K562 (cell line): ENCODE results near the gene F2RL2. TPM values are rescaled to one million over a fixed set of nuclear protein-coding genes. Genes with fewer than 3 reads are reported as not detected.
A peak's percentile ranks its signal among the peaks of the same experiment; 100 is the strongest.

Source experiments
- ATAC-seq: fragments of 200-7000 bp; cut with Tn5 transposase; 3 replicates; pipeline ENCODE4 v1.9.1; 2020; ENCODE audit warnings: moderate library complexity
- BruUV-seq: library from RNA; stranded (reverse); fragments of 400-500 nt; replicated peaks from 2 replicates; lab custom pipeline; 2021; lab: Mats Ljungman, UMichigan
- CTCF ChIA-PET: fragments of 300-600 bp; formaldehyde crosslinking; extraction: SDS; loops from one replicate; lab custom pipeline; 2021; ENCODE audit warnings: low intra/inter-chr PET ratio; lab: Yijun Ruan, JAX
- POLR2A ChIA-PET: fragments of 300-600, 350-650 bp; sonication (Branson Sonifier 250); formaldehyde crosslinking; extraction: SDS; loops from one replicate; lab custom pipeline; 2021; ENCODE audit warnings: antibody characterized with exemption, inconsistent platforms; lab: Yijun Ruan, JAX
- DNase-seq, 4 experiments: peaks; one replicate each; pipeline versions ENCODE4 v3.0.0 to v3.0.0-alpha.2; 2011 to 2018; ENCODE audit warnings: low spot score in 3 of 4, mixed read lengths in 3 of 4; ENCODE audit errors: extremely low read depth in 1 of 4
- FAIRE-seq: peaks from 2 replicates; lab custom pipeline; 2011; peaks lifted over from hg19 to GRCh38; lab: Jason Lieb, UNC
- H2AFZ ChIP-seq: 2 replicates; pipeline ENCODE4 v1.6.0; 2011; ENCODE audit warnings: low read depth, low read length, control low read depth, inconsistent platforms
- H3K27ac ChIP-seq: fragments of 200-600 bp; 3 replicates; pipeline ENCODE4 v1.8.0; 2011; ENCODE audit warnings: low read depth, mild to moderate bottlenecking, control low read depth, inconsistent platforms, low read length, moderate library complexity, mixed read lengths; ENCODE audit errors: extremely low read depth
- H3K27me3 ChIP-seq, 2 experiments: fragments of 300-600 bp in 1 of 2; 2 replicates in 1 of 2; 3 replicates in 1 of 2; pipeline versions ENCODE4 v1.6.0 to v1.8.0; 2011; ENCODE audit warnings: inconsistent platforms in 2 of 2, low read length in 2 of 2, mild to moderate bottlenecking in 1 of 2, mixed read lengths in 1 of 2, moderate library complexity in 1 of 2; ENCODE audit not compliant: control insufficient read depth in 2 of 2, insufficient read depth in 2 of 2
- H3K36me3 ChIP-seq: fragments of 300-600 bp; 3 replicates; pipeline ENCODE4 v1.8.0; 2011; ENCODE audit warnings: mild to moderate bottlenecking, low read length, inconsistent platforms; ENCODE audit not compliant: control insufficient read depth, insufficient read depth
- H3K4me1 ChIP-seq, 2 experiments: fragments of 200-600 bp in 1 of 2; replicated peaks in 1 of 2; 2 replicates in 1 of 2; 3 replicates in 1 of 2; pipeline versions ENCODE4 v1.5.1 to v1.8.0; 2011; ENCODE audit warnings: inconsistent platforms in 2 of 2, low read length in 2 of 2, mild to moderate bottlenecking in 1 of 2, mixed read lengths in 1 of 2, moderate library complexity in 1 of 2; ENCODE audit not compliant: control insufficient read depth in 2 of 2, insufficient read depth in 2 of 2
- H3K4me2 ChIP-seq: 2 replicates; pipeline ENCODE4 v1.6.1; 2011; ENCODE audit warnings: low read length, control low read depth, inconsistent platforms, mixed read lengths; ENCODE audit not compliant: insufficient read depth
- H3K4me3 ChIP-seq: fragments of 200-600 bp; sonication (generic), shearing (Covaris generic); 2 replicates; pipeline ENCODE4 v1.5.1; 2016; ENCODE audit warnings: control low read depth, inconsistent platforms
- H3K79me2 ChIP-seq: fragments of 200-600 bp; 3 replicates; pipeline ENCODE4 v1.8.0; 2011; ENCODE audit warnings: low read length, inconsistent platforms; ENCODE audit not compliant: control insufficient read depth, insufficient read depth
- H3K9ac ChIP-seq, 2 experiments: 2 replicates each; pipeline versions ENCODE4 v1.6.0 to v1.6.1; 2011; ENCODE audit warnings: low read depth in 2 of 2, low read length in 2 of 2, control low read depth in 1 of 2, inconsistent platforms in 1 of 2, mild to moderate bottlenecking in 1 of 2, mixed read lengths in 1 of 2; ENCODE audit not compliant: insufficient read depth in 1 of 2
- H3K9me1 ChIP-seq: one replicate; pipeline ENCODE4 v1.6.0; 2011; ENCODE audit warnings: inconsistent platforms, mild to moderate bottlenecking, low read length, moderate library complexity; ENCODE audit not compliant: control insufficient read depth, insufficient read depth
- H3K9me3 ChIP-seq: replicated peaks from 2 replicates; pipeline ENCODE4 v1.5.1; 2011; ENCODE audit warnings: low read depth, low read length, inconsistent platforms; ENCODE audit not compliant: control insufficient read depth, insufficient read depth
- H4K20me1 ChIP-seq: replicated peaks from 2 replicates; pipeline ENCODE4 v1.6.1; 2011; ENCODE audit warnings: low read length, inconsistent platforms, mixed read lengths; ENCODE audit not compliant: control insufficient read depth, insufficient read depth
- ATF3 ChIP-seq, 2 experiments: fragments of 450-650 bp in 1 of 2; sonication (generic) in 1 of 2; formaldehyde crosslinking in 1 of 2; IDR thresholded peaks in 1 of 2; conservative IDR thresholded peaks in 1 of 2; 2 replicates each; pipeline versions ENCODE4 v1.6.1 to v1.8.1; 2016 to 2023; ENCODE audit warnings: mild to moderate bottlenecking in 2 of 2, moderate library complexity in 2 of 2, inconsistent platforms in 1 of 2, missing genetic modification reagents in 1 of 2
- CTCF ChIP-seq, 3 experiments: IDR thresholded peaks in 2 of 3; conservative IDR thresholded peaks in 1 of 3; 2 replicates each; pipeline ENCODE4 v1.5.1; 2011 to 2012; ENCODE audit warnings: low read length in 3 of 3, mild to moderate bottlenecking in 3 of 3, control low read depth in 2 of 3, improper control_type of control experiment in 1 of 3, inconsistent platforms in 1 of 3, low read depth in 1 of 3, mixed read lengths in 1 of 3, moderate library complexity in 1 of 3; ENCODE audit not compliant: insufficient read depth in 2 of 3
- GTF2E2 ChIP-seq: fragments of 200-800 bp; sonication (Bioruptor generic); IDR thresholded peaks from 2 replicates; pipeline ENCODE4 v1.6.1; 2016; ENCODE audit warnings: missing genetic modification characterization, missing compliant biosample characterization
- LEF1 ChIP-seq: fragments of 450-650 bp; IDR thresholded peaks from 2 replicates; pipeline ENCODE4 v1.6.1; 2016; ENCODE audit warnings: mild to moderate bottlenecking
- ZNF696 ChIP-seq: fragments of 250-450 bp; sonication (Bioruptor Pico); conservative IDR thresholded peaks from 2 replicates; pipeline ENCODE4 v1.4.0; 2020; ENCODE audit warnings: mild to moderate bottlenecking, moderate library complexity
- WGBS: fragments of 100-300 bp; shearing (Covaris generic); methylation state at CpG from one replicate; pipeline ENCODE4 v1.1.6; 2016; ENCODE audit warnings: low coverage, mixed read lengths; ENCODE audit not compliant: insufficient coverage; ENCODE audit errors: missing lambda C conversion rate; 5-methylcytosine and 5-hydroxymethylcytosine counted together
- in situ Hi-C: fragments of 300-500 bp; cut with MboI; formaldehyde crosslinking; loops from 4 replicates; pipeline ENCODE4 v1.15.0; 2018; ENCODE audit warnings: inconsistent platforms, mixed read lengths
- intact Hi-C: fragments of 100-400 bp; cut with micrococcal nuclease; formaldehyde crosslinking; loops from 2 replicates; pipeline ENCODE4 v1.14.2; 2022
- polyA plus RNA-seq, 8 experiments: library from polyadenylated mRNA; depleted of rRNA in 4 of 8; stranded (reverse) in 5 of 8; unstranded in 3 of 8; fragments of >200 nt; fragmentation: Nextera tagmentation in 2 of 8; fragmentation: Illumina TruSeq in 1 of 8; extraction: Ambion mirVana in 2 of 8; extraction: Trizol in 1 of 8; gene quantifications; 2 replicates each; pipeline versions ENCODE4 v1.2.1 to v1.2.3, GENCODE V29; 2011 to 2014; ENCODE audit warnings: inconsistent platforms in 1 of 8, missing spikeins in 1 of 8
- total RNA-seq, 7 experiments: library from RNA; depleted of rRNA in 6 of 7; stranded (reverse); fragments of >200 nt in 6 of 7; fragmentation: Illumina TruSeq in 2 of 7; extraction: Trizol in 2 of 7; gene quantifications; 2 replicates each; pipeline versions ENCODE4 v1.2.1 to v1.2.3, GENCODE V29; 2011 to 2021; ENCODE audit warnings: low replicate concordance in 1 of 7

F2RL2 gene
- total and polyA plus RNA-seq, 9 of the 15 experiments (the other 6 are each of a cell fraction or from before 2014, with no cell fraction given), result 0.03 to 0.12 (median 0.06) TPM; not detected in 3

- CTCF ChIA-PET, result interaction anchor here (1.1 to 4.1 kb wide), 4 partner anchors 39 to 414 kb away, joined by 4 to 42 read pairs (median 16); no protein-coding TSS in a partner anchor
- Histone ChIP-seq H3K4me1 (no peaks in the 10 kb centered on the region), H3K9me1 (no peaks in the 10 kb centered on the region), H3K4me2 (no peak overlapping the region), H3K79me2 (no peaks in the 10 kb centered on the region), H3K27ac (no peak overlapping the region), H4K20me1 (no peaks in the 10 kb centered on the region), H3K27me3 (no peaks in the 10 kb centered on the region), H3K4me3 (no peak overlapping the region), H3K9me3 (no peaks in the 10 kb centered on the region), H3K9ac (no peak overlapping the region), H2AFZ (no peak overlapping the region), H3K36me3 (no peaks in the 10 kb centered on the region)
- FAIRE-seq, result no peak
- BruUV-seq, result no TSS peak
- ATAC-seq, result peak; percentile 53; the same call in 1 of the 3 replicates
- TF ChIP-seq ZNF696 (no peak), ATF3 (IDR thresholded peaks at IDR 0.05) (no peak), ATF3 (CRISPR knock-in tag; conservative IDR thresholded peaks at IDR 0.05) (no peak), LEF1 (no peak), GTF2E2 (tag) (no peak), CTCF (IDR thresholded peaks at IDR 0.05 in 2 of 3, conservative IDR thresholded peaks at IDR 0.05 in 1 of 3; ENCODE audit: insufficient read depth in 2 of 3, low read depth in 1 of 3, low read length in 3 of 3) (peak in 2 of 3 experiments; percentile 30 to 37; a peak in 3 of 6 replicates)
- in situ Hi-C loops (loop anchor here (5.0 to 10.0 kb wide), 2 partner anchors 40 to 413 kb away; no protein-coding TSS in a partner anchor), intact Hi-C loops (loop anchor here (5.0 kb wide), 1 partner anchor 260 kb away; no protein-coding TSS in a partner anchor)
- DNase-seq, result no peak
- POLR2A ChIA-PET, result interaction anchor here (0.7 to 1.0 kb wide), 3 partner anchors 9 to 172 kb away, joined by 3 to 4 read pairs (median 4); no protein-coding TSS in a partner anchor
- 50% methylated on average over 2 of the region's 2 CpGs for WGBS
Observed at GRCh38 chr5:76602094-76602726, 21.0 kb downstream of the F2RL2 start.
